Gastroesophageal sphincter (tissue), 4 donors: ENCODE results near the gene BABAM2. TPM values are rescaled to one million over a fixed set of nuclear protein-coding genes. Genes with fewer than 3 reads are reported as not detected.

Source experiments
- ATAC-seq: fragments of 150-250 bp; one replicate; pipeline ENCODE4 v1.9.1; 2016; ENCODE audit warnings: mild to moderate bottlenecking, moderate library complexity
- H3K27ac ChIP-seq, 4 donors: fragments of 200-600 bp; sonication (generic) in 3 of 4; 1 replicate in 3 of 4; 2 replicates in 1 of 4; pipeline ENCODE4 v1.5.1; 2016 to 2019
- H3K27me3 ChIP-seq: fragments of 200-600 bp; sonication (generic); one replicate; pipeline ENCODE4 v1.5.1; 2019
- H3K36me3 ChIP-seq, 2 donors: fragments of 200-600 bp; sonication (generic); one replicate each; pipeline ENCODE4 v1.5.1; 2019; ENCODE audit warnings: control low read depth in 1 of 2
- H3K4me1 ChIP-seq, 3 donors: fragments of 200-600 bp; sonication (generic); 1 replicate in 2 of 3; 2 replicates in 1 of 3; pipeline ENCODE4 v1.5.1; 2016 to 2019; ENCODE audit warnings: control low read depth in 2 of 3
- H3K4me3 ChIP-seq, 2 donors: fragments of 200-600 bp; sonication (generic); one replicate each; pipeline ENCODE4 v1.5.1; 2019; ENCODE audit warnings: mild to moderate bottlenecking in 1 of 2, moderate library complexity in 1 of 2
- H3K9me3 ChIP-seq, 3 donors: fragments of 200-600 bp; sonication (generic); one replicate each; pipeline ENCODE4 v1.5.1; 2017 to 2019; ENCODE audit warnings: control low read depth in 2 of 3
- CTCF ChIP-seq, 4 experiments: fragments of 200-600 bp in 2 of 4; fragments of 450-650 bp in 2 of 4; sonication (generic) in 1 of 4; IDR thresholded peaks; one replicate each; pipeline ENCODE4 v1.5.1; 2017 to 2019; ENCODE audit warnings: antibody characterized with exemption in 4 of 4, mild to moderate bottlenecking in 2 of 4, moderate library complexity in 2 of 4
- EP300 ChIP-seq: sonication (generic); formaldehyde crosslinking; IDR thresholded peaks from one replicate; pipeline ENCODE4 v1.6.1; 2017; ENCODE audit warnings: antibody characterized with exemption, mild to moderate bottlenecking
- POLR2A ChIP-seq, 2 donors: fragments of 450-650 bp; IDR thresholded peaks; one replicate each; pipeline ENCODE4 v1.6.1; 2017; ENCODE audit warnings: antibody characterized with exemption in 2 of 2, mild to moderate bottlenecking in 2 of 2, moderate library complexity in 1 of 2
- POLR2AphosphoS5 ChIP-seq: sonication (generic); formaldehyde crosslinking; IDR thresholded peaks from one replicate; pipeline ENCODE4 v1.6.1; 2017; ENCODE audit warnings: antibody characterized with exemption
- WGBS, 2 donors: methylation state at CpG; one replicate each; pipeline ENCODE4 v1.1.5; 2018; ENCODE audit warnings: low coverage in 1 of 2; 5-methylcytosine and 5-hydroxymethylcytosine counted together
- total RNA-seq, 4 donors: library from RNA; depleted of rRNA; stranded (reverse); fragments of >200 nt; gene quantifications; one replicate each; pipeline ENCODE4 v1.1.0, GENCODE V29; 2016

BABAM2 gene
- total RNA-seq, 4 donors from 2014 or later = 28.5 to 43.6 (median 37.4) TPM

- ATAC-seq = no peak
- Histone ChIP-seq H3K4me3 (no peak overlapping the region), H3K9me3 (no peaks in the 10 kb centered on the region), H3K27me3 (no peaks in the 10 kb centered on the region), H3K4me1 (peaks cover 0 to 8% (median 4%) of the 10 kb centered on the region in 3 donors), H3K36me3 (no peaks in the 10 kb centered on the region), H3K27ac (no peak overlapping the region)
- 58 to 85% methylated on average over 3 of the region's 3 CpGs for WGBS, 2 donors
- no peak for TF ChIP-seq POLR2A (IDR thresholded peaks at IDR 0.05)
Observed at GRCh38 chr2:28086611-28087010, 196.1 kb downstream of the BABAM2 start.

GRCh38 chr2:28088970-28089369, 198.4 kb downstream of the BABAM2 start:
- no peak for TF ChIP-seq POLR2AphosphoS5
- TF ChIP-seq POLR2A (IDR thresholded peaks at IDR 0.05) = no peak
- no peak for TF ChIP-seq CTCF (IDR thresholded peaks at IDR 0.05)
- TF ChIP-seq EP300 = no peak
- no peak for ATAC-seq
- H3K36me3 ChIP-seq = no peaks in the 10 kb centered on the region
- no peak overlapping the region for H3K27ac ChIP-seq
- peaks cover 0 to 8% (median 4%) of the 10 kb centered on the region in 3 donors for H3K4me1 ChIP-seq
- WGBS, 2 donors = 91 to 97% methylated on average over 4 of the region's 4 CpGs
- no peak overlapping the region for H3K4me3 ChIP-seq
- no peaks in the 10 kb centered on the region for H3K27me3 ChIP-seq
- H3K9me3 ChIP-seq = no peaks in the 10 kb centered on the region

GRCh38 chr2:28089486-28089885, 199.0 kb downstream of the BABAM2 start:
- H3K4me1 ChIP-seq = peaks cover 0 to 5% (median 3%) of the 10 kb centered on the region in 3 donors
- no peak for ATAC-seq
- H3K36me3 ChIP-seq = no peaks in the 10 kb centered on the region
- H3K9me3 ChIP-seq = no peaks in the 10 kb centered on the region
- TF ChIP-seq POLR2AphosphoS5 (no peak), EP300 (no peak), POLR2A (IDR thresholded peaks at IDR 0.05) (no peak), CTCF (IDR thresholded peaks at IDR 0.05) (no peak)
- no peak overlapping the region for H3K4me3 ChIP-seq
- H3K27ac ChIP-seq = no peak overlapping the region
- no peaks in the 10 kb centered on the region for H3K27me3 ChIP-seq
- 80 to 95% methylated on average over 1 of the region's 1 CpG for WGBS, 2 donors

GRCh38 chr2:28093308-28093707, 202.8 kb downstream of the BABAM2 start:
- H3K27me3 ChIP-seq = no peaks in the 10 kb centered on the region
- H3K4me1 ChIP-seq = no peaks in the 10 kb centered on the region
- TF ChIP-seq EP300 (no peak), POLR2A (IDR thresholded peaks at IDR 0.05) (no peak), CTCF (IDR thresholded peaks at IDR 0.05) (no peak), POLR2AphosphoS5 (no peak)
- no peak overlapping the region for H3K4me3 ChIP-seq
- WGBS, 2 donors = 88 to 94% methylated on average over 4 of the region's 4 CpGs
- H3K9me3 ChIP-seq = no peaks in the 10 kb centered on the region
- H3K36me3 ChIP-seq = no peaks in the 10 kb centered on the region
- ATAC-seq = no peak
- H3K27ac ChIP-seq = no peak overlapping the region

GRCh38 chr2:28093768-28094167, 203.2 kb downstream of the BABAM2 start:
- no peak for TF ChIP-seq CTCF (IDR thresholded peaks at IDR 0.05)
- no peak for ATAC-seq
- Histone ChIP-seq H3K9me3 (no peaks in the 10 kb centered on the region), H3K36me3 (no peaks in the 10 kb centered on the region), H3K27me3 (no peaks in the 10 kb centered on the region), H3K27ac (no peak overlapping the region), H3K4me1 (no peaks in the 10 kb centered on the region), H3K4me3 (no peak overlapping the region)
- 44 to 76% methylated on average over 2 of the region's 2 CpGs for WGBS, 2 donors
